Epidermal melanocyte (primary cell): ENCODE results near the gene GPR183.
"Not testable (repeated sequence)": the region's sequence is repeated elsewhere in the genome, so short reads cannot be mapped to it uniquely, and the experiment has no call there.

Experiments
- DNase-seq: peaks from one replicate; pipeline ENCODE4 v3.0.0; 2011; ENCODE audit warnings: low spot score; ENCODE audit not compliant: insufficient read length

The GPR183 gene

GRCh38 chr13:99249606-99250005 lies 57.6 kb downstream of the GPR183 start:
- DNase-seq: not testable (repeated sequence)

GRCh38 chr13:99249178-99249577 lies 58.0 kb downstream of the GPR183 start:
- not testable (repeated sequence) for DNase-seq

GRCh38 chr13:99246100-99246499 lies 61.1 kb downstream of the GPR183 start:
- no peak for DNase-seq
